ENCODE results near the gene KCND3. TPM values are rescaled to one million over a fixed set of nuclear protein-coding genes. Genes with fewer than 3 reads are reported as not detected.
A peak's percentile ranks its signal among the peaks of the same experiment; 100 is the strongest.

KCND3 gene
- total RNA-seq = not detected

- intact Hi-C loops (cut with DNase I, micrococcal nuclease) = no loop called here
Observed at GRCh38 chr1:111989531-111990025, at the start of gene KCND3. TSS of gene KCND3 (minus strand) at chr1:111989668.

GRCh38 chr1:112034277-112034676 is 44.8 kb upstream of the KCND3 start:
- DNase-seq (no peak), ATAC-seq (no peak)
- Mint-ChIP-seq H3K36me3 (ENCODE audit: low read depth) (no peaks in the 10 kb centered on the region), H3K4me1 (no peaks in the 10 kb centered on the region), H3K27me3 (peaks cover 6% of the 10 kb centered on the region), H3K27ac (no peak overlapping the region), H3K9me3 (ENCODE audit: low read depth) (no peaks in the 10 kb centered on the region), H3K4me3 (no peak overlapping the region)
- ChIA-PET CTCF (no interaction called here), POLR2A (no interaction called here)
- intact Hi-C loops (cut with DNase I, micrococcal nuclease) = no loop called here

More at GRCh38 chr1:111989531-111990025, at the start of gene KCND3:
- Mint-ChIP-seq H3K4me3 (peak within 1 kb of the TSS; percentile 49), H3K4me1 (peaks cover 11% of the 10 kb centered on the region), H3K36me3 (ENCODE audit: low read depth) (no peaks in the 10 kb centered on the region), H3K9me3 (ENCODE audit: low read depth) (no peaks in the 10 kb centered on the region), H3K27me3 (peaks cover 65% of the 10 kb centered on the region), H3K27ac (no peak within 1 kb of the TSS)
- DNase-seq (peak; percentile 52), ATAC-seq (peak; percentile 62)
- ChIA-PET CTCF (no interaction called here), POLR2A (no interaction called here)

- no peaks in the 10 kb centered on the region for H3K36me3 Mint-ChIP-seq (ENCODE audit: low read depth)
- no peaks in the 10 kb centered on the region for H3K9me3 Mint-ChIP-seq (ENCODE audit: low read depth)
- no peak overlapping the region for H3K27ac Mint-ChIP-seq
- POLR2A ChIA-PET = no interaction called here
- DNase-seq = no peak
- no peaks in the 10 kb centered on the region for H3K4me1 Mint-ChIP-seq
- H3K4me3 Mint-ChIP-seq = no peak overlapping the region
- intact Hi-C loops (cut with DNase I, micrococcal nuclease) = no loop called here
- peaks cover 6% of the 10 kb centered on the region for H3K27me3 Mint-ChIP-seq
- ATAC-seq = no peak
- CTCF ChIA-PET = no interaction called here
Observed at GRCh38 chr1:112033439-112034120, 44.1 kb upstream of the KCND3 start.

- DNase-seq (no peak), ATAC-seq (no peak)
- intact Hi-C loops (cut with DNase I, micrococcal nuclease) = no loop called here
- Mint-ChIP-seq H3K4me3 (no peak overlapping the region), H3K27me3 (no peaks in the 10 kb centered on the region), H3K9me3 (ENCODE audit: low read depth) (no peaks in the 10 kb centered on the region), H3K36me3 (ENCODE audit: low read depth) (no peaks in the 10 kb centered on the region), H3K4me1 (no peaks in the 10 kb centered on the region), H3K27ac (no peak overlapping the region)
- ChIA-PET POLR2A (interaction anchor here (0.5 kb wide), 1 partner anchor 79 kb away, joined by 5 read pairs; no protein-coding TSS in a partner anchor), CTCF (no interaction called here)
Observed at GRCh38 chr1:112030157-112030556, 40.7 kb upstream of the KCND3 start.

GRCh38 chr1:112027696-112028095 is 38.2 kb upstream of the KCND3 start:
- ATAC-seq (no peak), DNase-seq (no peak)
- Mint-ChIP-seq H3K9me3 (ENCODE audit: low read depth) (no peaks in the 10 kb centered on the region), H3K4me3 (no peak overlapping the region), H3K4me1 (no peaks in the 10 kb centered on the region), H3K36me3 (ENCODE audit: low read depth) (no peaks in the 10 kb centered on the region), H3K27ac (no peak overlapping the region), H3K27me3 (peaks cover 4% of the 10 kb centered on the region)
- POLR2A ChIA-PET = interaction anchor here (0.6 kb wide), 1 partner anchor 1291 kb away, joined by 4 read pairs; no protein-coding TSS in a partner anchor
- intact Hi-C loops (cut with DNase I, micrococcal nuclease) = loop anchor here in 1 of 2 experiments (2.0 kb wide), 1 partner anchor 19 kb away; no protein-coding TSS in a partner anchor
- CTCF ChIA-PET = interaction anchor here (0.8 to 1.2 kb wide), 2 partner anchors 56 to 353 kb away, joined by 3 to 4 read pairs; no protein-coding TSS in a partner anchor

GRCh38 chr1:112026501-112026900 is 37.0 kb upstream of the KCND3 start:
- ATAC-seq (no peak), DNase-seq (no peak)
- H3K4me1 Mint-ChIP-seq = no peaks in the 10 kb centered on the region
- no peak overlapping the region for H3K27ac Mint-ChIP-seq
- no peaks in the 10 kb centered on the region for H3K9me3 Mint-ChIP-seq (ENCODE audit: low read depth)
- POLR2A ChIA-PET = no interaction called here
- H3K27me3 Mint-ChIP-seq = peaks cover 7% of the 10 kb centered on the region
- no peak overlapping the region for H3K4me3 Mint-ChIP-seq
- intact Hi-C loops (cut with DNase I, micrococcal nuclease) = no loop called here
- no peaks in the 10 kb centered on the region for H3K36me3 Mint-ChIP-seq (ENCODE audit: low read depth)
- CTCF ChIA-PET = no interaction called here

GRCh38 chr1:112026016-112026415 is 36.5 kb upstream of the KCND3 start:
- ChIA-PET CTCF (no interaction called here), POLR2A (no interaction called here)
- ATAC-seq (no peak), DNase-seq (no peak)
- Mint-ChIP-seq H3K9me3 (ENCODE audit: low read depth) (no peaks in the 10 kb centered on the region), H3K4me3 (no peak overlapping the region), H3K4me1 (no peaks in the 10 kb centered on the region), H3K27me3 (peaks cover 8% of the 10 kb centered on the region), H3K27ac (no peak overlapping the region), H3K36me3 (ENCODE audit: low read depth) (no peaks in the 10 kb centered on the region)
- intact Hi-C loops (cut with DNase I, micrococcal nuclease) = no loop called here

- intact Hi-C loops (cut with DNase I, micrococcal nuclease) = no loop called here
- peaks cover 12% of the 10 kb centered on the region for H3K27me3 Mint-ChIP-seq
- DNase-seq = no peak
- no peak for ATAC-seq
- H3K4me1 Mint-ChIP-seq = no peaks in the 10 kb centered on the region
- ChIA-PET POLR2A (no interaction called here), CTCF (no interaction called here)
- no peaks in the 10 kb centered on the region for H3K9me3 Mint-ChIP-seq (ENCODE audit: low read depth)
- no peak overlapping the region for H3K27ac Mint-ChIP-seq
- H3K36me3 Mint-ChIP-seq (ENCODE audit: low read depth) = no peaks in the 10 kb centered on the region
- no peak overlapping the region for H3K4me3 Mint-ChIP-seq
Observed at GRCh38 chr1:112021263-112021662, 31.8 kb upstream of the KCND3 start.

- Mint-ChIP-seq H3K4me1 (no peaks in the 10 kb centered on the region), H3K9me3 (ENCODE audit: low read depth) (no peaks in the 10 kb centered on the region), H3K27ac (no peak overlapping the region), H3K4me3 (no peak overlapping the region), H3K27me3 (peaks cover 10% of the 10 kb centered on the region), H3K36me3 (ENCODE audit: low read depth) (no peaks in the 10 kb centered on the region)
- intact Hi-C loops (cut with DNase I, micrococcal nuclease) = no loop called here
- ATAC-seq (no peak), DNase-seq (no peak)
- CTCF ChIA-PET = interaction anchor here (0.7 to 0.9 kb wide), 2 partner anchors 9 to 150 kb away, joined by 3 to 8 read pairs; no protein-coding TSS in a partner anchor
- POLR2A ChIA-PET = no interaction called here
Observed at GRCh38 chr1:112017183-112017582, 27.7 kb upstream of the KCND3 start.

GRCh38 chr1:112012823-112013222 is 23.4 kb upstream of the KCND3 start:
- intact Hi-C loops (cut with DNase I, micrococcal nuclease) = no loop called here
- CTCF ChIA-PET = interaction anchor here (0.6 kb wide), 1 partner anchor 217 kb away, joined by 3 read pairs; no protein-coding TSS in a partner anchor
- no peaks in the 10 kb centered on the region for H3K36me3 Mint-ChIP-seq (ENCODE audit: low read depth)
- DNase-seq (no peak), ATAC-seq (no peak)
- H3K27me3 Mint-ChIP-seq = peaks cover 5% of the 10 kb centered on the region
- H3K27ac Mint-ChIP-seq = no peak overlapping the region
- POLR2A ChIA-PET = no interaction called here
- H3K4me3 Mint-ChIP-seq = no peak overlapping the region
- H3K9me3 Mint-ChIP-seq (ENCODE audit: low read depth) = no peaks in the 10 kb centered on the region
- no peaks in the 10 kb centered on the region for H3K4me1 Mint-ChIP-seq

GRCh38 chr1:112011202-112011601 is 21.7 kb upstream of the KCND3 start:
- Mint-ChIP-seq H3K9me3 (ENCODE audit: low read depth) (no peaks in the 10 kb centered on the region), H3K27me3 (peaks cover 5% of the 10 kb centered on the region), H3K4me1 (no peaks in the 10 kb centered on the region), H3K27ac (no peak overlapping the region), H3K4me3 (no peak overlapping the region), H3K36me3 (ENCODE audit: low read depth) (no peaks in the 10 kb centered on the region)
- DNase-seq (no peak), ATAC-seq (no peak)
- CTCF ChIA-PET = no interaction called here
- intact Hi-C loops (cut with DNase I, micrococcal nuclease) = no loop called here
- POLR2A ChIA-PET = no interaction called here

GRCh38 chr1:112007169-112007568 is 17.7 kb upstream of the KCND3 start:
- intact Hi-C loops (cut with DNase I, micrococcal nuclease) = no loop called here
- Mint-ChIP-seq H3K27ac (no peak overlapping the region), H3K27me3 (peaks cover 13% of the 10 kb centered on the region), H3K4me3 (no peak overlapping the region), H3K4me1 (no peaks in the 10 kb centered on the region), H3K36me3 (ENCODE audit: low read depth) (no peaks in the 10 kb centered on the region), H3K9me3 (ENCODE audit: low read depth) (no peaks in the 10 kb centered on the region)
- no peak for ATAC-seq
- ChIA-PET CTCF (interaction anchor here (1.0 kb wide), 1 partner anchor 10 kb away, joined by 8 read pairs; no protein-coding TSS in a partner anchor), POLR2A (no interaction called here)
- no peak for DNase-seq
